NOMO-1 treated with dmso at 0.1 percent for 144 hours (cell line): ENCODE data around the gene IRF5.

ENCODE experiments used
- DNase-seq: peaks from one replicate; lab custom pipeline; 2025; ENCODE audit not compliant: unreplicated experiment; lab: John Stamatoyannopoulos, UW

Gene IRF5, protein sequence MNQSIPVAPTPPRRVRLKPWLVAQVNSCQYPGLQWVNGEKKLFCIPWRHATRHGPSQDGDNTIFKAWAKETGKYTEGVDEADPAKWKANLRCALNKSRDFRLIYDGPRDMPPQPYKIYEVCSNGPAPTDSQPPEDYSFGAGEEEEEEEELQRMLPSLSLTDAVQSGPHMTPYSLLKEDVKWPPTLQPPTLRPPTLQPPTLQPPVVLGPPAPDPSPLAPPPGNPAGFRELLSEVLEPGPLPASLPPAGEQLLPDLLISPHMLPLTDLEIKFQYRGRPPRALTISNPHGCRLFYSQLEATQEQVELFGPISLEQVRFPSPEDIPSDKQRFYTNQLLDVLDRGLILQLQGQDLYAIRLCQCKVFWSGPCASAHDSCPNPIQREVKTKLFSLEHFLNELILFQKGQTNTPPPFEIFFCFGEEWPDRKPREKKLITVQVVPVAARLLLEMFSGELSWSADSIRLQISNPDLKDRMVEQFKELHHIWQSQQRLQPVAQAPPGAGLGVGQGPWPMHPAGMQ

DNA sequence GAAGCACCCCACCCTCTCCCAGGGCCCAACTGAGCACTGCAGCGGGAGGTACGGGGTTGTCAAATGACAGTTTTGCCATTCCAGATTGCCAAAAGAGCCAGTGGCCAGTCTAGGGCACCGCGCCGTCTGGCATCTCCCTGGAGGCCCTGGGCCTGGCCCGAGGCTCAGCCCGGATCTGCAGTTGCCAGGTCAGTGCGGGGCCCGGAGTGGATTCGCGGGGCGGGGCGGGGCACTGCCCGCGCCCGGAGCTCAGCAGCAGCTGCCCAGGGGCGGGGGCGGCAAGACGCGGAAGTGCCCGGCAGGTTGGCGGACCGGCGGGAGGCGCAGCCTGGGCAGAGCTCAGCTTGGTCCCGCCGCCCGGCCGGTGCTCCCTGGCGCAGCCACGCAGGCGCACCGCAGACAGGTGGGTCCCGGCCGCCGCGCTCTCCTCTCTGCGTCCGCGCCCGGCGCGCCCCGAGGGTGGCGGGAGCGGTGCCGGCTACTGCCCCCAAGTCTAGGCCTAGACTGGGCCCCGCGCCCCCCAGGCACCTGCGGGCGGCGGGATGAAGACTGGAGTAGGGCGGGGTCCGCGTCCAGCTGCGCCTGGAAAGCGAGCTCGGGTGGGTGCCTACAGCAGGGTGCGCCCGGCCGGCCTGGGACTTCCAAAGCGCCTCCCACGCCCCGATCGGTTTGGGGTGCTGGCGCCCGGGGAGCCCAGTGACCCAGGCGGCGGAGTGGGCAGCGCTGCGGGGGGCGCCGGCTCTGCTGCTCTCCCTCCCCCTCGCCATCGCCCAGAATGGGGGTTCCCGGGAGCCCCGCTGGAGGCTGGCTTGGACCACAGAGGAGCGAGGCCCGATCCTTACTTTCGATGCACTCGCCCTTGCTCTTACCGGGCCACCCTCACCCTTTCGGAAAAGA, at the start of gene IRF5:
Gene IRF5, plus strand, starts transcription at position 281 of the 897 bp plus-strand sequence. CDS start 4,155 bp downstream, outside the sequence.
- DNase-seq = peak; percentile 32

DNA sequence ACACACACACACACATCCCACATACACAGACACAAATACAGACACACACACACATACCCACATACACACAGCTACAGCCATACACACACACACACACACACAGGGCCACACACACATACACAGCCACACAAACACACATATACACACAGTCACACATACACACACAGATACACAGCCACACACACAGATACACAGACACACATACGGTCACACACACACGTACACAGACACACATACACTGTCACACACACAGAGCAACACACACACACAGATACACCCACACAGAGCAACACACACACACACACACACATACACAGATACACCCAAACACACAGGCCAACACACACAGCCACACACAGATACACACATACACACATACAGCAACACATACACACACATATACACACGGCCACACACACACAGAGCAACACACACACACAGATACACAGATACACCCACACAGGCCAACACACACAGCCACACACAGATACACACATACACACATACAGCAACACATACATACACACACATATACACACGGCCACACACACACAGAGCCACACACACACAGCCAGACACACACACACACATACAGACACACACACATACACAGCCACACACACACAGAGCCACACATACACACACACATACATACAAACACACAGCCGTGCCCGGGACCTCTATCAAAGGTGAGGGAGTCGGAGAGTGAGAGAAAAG, 49.5 kb upstream of the IRF5 start:
- DNase-seq = no peak

DNA sequence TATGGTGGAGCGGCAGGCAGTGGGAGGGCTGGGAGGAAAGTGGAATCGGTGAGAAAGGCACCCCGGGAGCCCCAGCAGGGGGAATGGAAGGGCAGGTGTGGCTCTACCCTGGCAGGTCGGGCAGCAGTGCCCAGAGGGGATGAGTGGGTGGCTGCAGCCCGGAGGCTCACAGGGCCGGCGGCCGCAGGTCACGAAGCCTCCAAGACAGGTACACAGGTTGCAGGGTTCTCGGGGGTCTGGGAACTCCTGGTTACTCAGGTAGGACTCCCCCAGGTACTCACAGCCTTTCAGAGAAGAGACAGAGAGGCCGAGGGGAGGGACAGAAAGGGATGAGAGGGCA, 49.0 kb upstream of the IRF5 start:
- no peak for DNase-seq

DNA sequence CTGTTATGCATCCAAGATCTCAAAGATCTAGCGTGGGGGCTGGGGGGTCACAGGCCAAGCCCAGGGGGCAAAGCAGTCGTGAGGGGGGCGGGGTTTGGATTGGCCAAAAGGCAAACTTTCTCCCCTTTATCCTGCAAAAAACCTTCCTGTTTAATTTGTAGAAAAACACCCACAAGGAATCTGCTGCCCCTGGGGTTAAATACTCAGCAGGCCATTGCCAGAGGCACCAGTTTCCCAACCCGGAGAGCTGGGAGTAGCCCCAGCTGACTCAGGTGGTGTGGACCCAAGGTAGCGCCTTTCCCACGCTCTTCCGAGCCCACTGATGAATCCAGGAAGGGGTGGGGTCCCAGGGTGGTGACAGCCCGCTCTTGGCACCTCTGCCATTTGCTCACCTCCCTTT, 48.6 kb upstream of the IRF5 start:
- DNase-seq = no peak

DNA sequence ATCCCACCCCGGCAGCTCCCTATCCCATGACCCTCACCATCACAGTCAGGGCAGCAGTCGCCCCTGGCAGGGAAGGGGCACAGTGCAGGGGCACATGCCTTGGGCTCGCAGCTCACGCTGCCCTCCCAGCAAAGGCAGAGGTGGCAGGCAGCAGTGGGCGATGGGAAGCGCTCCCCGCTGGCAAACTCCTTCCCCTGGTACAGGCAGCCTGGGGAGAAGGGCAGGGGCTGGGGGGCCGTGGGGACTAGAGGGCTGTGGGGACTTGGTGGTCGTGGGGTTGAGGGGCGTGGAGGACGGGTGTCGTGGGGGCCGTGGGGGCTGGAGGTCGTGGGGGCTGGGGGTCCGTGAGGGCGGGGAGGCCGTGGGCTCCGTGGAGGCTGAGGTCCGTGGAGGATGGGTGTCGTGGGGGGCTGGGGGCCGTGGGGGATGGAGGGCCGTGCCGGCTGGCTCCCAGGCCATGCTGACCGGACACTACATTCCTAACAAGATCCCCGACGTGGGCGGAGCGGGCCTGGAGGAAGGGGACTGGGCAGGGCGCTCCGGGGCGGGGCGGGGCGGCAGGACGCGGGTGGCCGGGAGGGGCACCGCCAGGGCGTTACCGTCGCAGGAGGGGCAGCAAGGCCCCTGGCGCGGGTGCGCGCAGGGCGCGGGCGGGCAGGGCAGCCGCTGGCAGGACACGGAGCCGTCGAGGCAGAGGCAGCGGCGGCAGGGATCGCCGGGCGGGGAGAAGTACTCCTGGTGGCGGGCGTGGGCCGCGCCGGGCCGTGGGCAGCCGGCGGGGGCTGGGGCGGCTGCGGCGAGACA, 47.2 kb upstream of the IRF5 start:
- DNase-seq = no peak

DNA sequence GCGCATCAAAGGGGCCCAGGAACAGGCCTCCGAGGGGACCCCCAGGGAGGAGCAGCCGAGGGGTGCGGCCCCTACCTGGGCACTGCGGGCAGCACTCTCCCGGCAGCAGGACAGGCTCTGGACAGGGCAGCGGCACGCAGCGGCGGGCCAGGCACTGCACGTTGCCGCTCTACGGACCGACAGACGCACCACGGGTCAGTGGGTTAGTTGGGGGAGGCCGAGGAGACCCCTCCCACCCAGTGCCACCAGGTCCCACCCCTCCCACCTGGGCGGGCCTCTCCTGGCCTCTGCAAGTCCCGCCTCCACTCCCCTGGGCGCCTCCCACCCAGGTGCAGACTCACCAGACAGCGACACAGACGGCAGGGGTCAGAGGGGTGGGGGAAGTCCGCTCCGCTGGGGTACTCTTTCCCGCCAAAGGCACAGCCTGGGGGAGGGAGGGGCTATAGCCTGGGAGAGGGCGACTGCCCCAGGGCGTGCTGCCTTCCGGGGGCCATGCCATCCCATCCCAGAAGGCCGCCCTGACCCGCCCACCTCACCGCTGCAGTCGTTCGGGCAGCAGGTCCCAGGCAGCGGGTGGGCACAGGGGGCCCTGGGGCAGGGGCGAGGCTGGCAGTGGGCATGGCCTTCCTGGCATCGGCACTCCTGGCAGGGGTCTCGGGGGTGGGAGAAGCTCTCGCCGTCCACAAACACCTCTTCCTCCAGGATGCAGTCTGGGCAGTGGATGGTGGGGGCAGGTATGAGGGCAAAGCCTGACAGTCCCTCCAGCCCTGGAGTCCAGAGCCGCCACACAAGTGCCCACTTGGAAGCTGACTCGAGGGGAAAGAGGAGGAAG, 46.4 kb upstream of the IRF5 start:
- no peak for DNase-seq

DNA sequence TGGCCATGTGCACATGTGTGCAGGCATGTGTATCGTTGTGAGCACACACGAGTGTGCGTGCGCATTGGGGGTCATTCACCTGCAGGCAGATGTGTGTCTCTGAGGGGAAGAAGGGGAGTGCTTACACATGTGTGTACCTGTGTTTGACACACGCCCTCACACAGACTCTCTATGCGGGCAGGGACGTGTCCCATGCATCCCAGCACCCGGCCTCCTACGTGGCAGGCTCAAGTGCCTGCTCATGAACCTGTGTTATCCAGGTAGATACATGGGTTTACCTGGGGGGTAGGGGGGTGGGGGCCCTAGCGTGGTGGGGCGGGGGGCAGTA, 45.8 kb upstream of the IRF5 start:
- DNase-seq = no peak

DNA sequence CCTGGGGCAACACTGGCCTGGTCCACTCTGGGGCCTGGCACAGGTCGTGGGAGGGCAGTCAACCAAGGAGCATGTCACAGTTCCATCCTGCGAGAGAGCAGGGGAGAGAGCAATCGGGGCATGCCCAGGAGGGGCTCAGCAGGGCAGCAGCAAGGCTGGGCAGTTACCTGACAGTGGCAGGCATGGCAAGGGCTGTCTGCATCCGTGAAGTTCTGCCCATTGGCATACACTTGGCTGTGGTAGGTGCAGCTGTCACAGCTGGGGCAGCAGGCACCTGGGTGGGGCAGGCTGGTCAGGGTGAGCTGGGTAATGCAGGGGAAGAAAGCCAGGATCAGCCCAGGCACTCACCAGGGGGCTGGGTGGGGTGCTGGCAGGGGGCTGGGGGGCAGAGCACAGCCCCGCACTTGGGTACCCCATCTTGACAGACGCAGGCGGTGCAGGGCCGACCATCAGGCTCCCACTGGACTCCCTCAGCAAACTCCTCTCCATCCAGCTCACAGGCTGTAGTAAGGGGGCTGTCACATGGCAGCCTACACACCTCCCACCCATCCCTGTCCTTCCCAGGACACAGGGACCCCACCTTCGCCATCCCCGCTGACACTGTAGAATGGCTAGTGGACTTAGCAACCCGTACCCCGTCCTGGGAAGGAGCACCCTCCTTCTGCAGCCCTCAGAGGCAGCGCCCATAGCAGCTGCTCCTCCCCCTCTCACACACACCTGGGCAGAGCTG, 45.0 kb upstream of the IRF5 start:
- DNase-seq = no peak

DNA sequence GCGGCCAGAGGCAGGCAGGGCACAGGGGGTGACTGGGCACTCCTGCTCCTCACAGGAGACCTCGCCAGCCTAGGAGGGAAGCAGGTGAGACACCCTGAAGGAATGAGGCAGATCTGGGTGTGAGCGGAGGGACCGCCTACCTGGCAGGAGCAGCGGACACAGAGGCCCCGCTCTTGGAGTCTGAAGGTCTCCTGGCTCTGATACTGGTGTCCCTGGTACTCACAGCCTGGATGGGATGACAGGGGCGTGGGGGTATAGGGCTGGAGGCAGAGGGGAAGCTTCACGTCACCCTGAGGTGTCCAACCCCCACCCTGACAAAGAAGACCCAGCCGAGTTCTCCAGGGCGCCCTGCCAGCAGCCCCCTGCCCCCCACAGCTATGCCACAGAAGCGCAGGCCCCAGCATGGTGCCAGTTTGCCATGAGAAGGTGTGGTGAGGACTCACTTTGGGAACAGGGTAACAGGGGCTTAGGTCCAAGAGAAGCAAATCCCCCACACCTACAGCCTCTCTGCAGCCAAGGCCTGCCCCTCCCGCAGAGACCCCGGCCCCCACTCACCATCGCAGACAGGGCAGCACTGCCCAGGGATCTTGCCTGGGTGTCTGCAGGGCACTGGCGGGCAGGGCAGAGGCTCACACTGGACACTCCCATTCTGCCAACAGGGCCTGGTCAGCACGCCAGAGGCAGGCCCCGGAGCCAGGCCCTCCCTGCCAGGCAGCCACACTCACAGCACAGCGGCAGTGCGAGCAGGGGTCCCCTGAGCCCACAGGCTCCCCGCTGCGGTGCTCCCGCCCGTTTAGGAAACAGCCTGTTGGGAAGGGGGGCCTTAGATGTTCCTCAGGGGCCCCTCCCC, 44.3 kb upstream of the IRF5 start:
- DNase-seq = no peak

DNA sequence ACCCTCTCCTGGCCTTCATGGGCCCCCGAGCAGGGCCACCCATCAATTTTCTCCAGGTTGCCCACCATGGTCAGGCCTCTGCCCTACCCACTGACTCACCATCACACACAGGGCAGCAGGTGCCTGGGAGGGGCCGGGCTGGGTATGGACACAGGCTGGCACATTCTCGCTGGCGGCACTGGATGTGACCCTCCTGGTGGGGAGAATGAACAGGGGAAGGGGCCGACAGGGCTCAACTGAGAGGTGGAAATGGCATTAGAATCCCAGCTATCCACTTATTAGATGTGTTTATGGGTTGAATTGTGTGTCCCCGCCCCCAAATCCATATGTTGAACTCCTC, 43.7 kb upstream of the IRF5 start:
- DNase-seq = no peak

DNA sequence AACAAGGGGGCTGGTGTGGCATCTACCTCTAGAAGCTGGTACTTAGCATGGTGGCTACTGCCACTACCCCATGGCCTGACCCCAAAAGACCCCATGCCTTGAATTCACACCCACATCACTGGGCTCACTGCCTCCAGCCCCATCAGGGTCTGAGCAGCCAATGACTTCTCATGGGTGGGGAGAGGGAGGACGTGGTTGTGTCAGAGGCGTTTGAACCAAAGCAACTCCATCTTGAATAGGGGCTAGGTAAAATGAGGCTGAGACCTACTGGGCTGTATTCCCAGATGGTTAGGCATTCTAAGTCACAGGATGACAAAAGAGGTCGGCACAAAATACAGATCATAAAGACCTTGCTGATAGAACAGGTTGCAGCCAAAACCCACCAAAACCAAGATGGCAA, 42.4 kb upstream of the IRF5 start:
- DNase-seq = no peak

DNA sequence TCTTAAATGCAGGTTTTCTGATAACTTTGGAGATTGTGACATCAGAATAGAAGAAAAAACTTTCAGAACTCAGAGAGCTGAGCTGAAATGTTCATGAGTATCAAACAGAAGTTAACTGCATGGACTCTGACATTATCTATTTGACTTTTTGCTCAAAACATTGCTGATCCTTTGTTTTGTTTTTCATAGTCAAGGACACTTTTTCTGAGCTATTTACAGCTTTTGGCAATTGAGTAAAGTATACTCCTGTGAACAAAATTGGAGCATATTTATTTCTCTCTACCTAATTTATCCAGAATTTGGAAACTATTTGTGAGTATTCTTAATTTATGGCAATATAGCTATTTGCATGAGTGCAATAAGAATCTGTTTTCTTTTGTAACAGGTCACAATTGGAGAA, 38.3 kb upstream of the IRF5 start:
- no peak for DNase-seq

DNA sequence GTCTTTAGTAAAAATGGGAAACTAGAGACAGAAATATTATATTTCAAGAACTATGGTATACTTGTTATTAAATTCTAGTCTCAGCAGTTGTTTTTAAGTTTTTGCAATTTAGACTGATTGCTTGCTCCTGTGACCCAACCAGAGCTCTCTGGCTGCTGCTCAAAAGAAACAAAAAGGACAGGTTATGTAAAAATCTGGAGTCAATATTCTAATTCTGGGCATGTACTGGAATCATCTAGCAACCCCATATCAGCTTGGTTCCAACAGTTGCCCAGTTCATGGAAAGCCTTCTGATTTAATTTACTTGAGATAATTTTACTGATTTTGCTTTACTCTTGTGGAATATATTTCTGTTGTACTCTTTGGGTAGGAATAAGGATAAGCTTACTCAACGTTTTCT, 37.5 kb upstream of the IRF5 start:
- DNase-seq = no peak

DNA sequence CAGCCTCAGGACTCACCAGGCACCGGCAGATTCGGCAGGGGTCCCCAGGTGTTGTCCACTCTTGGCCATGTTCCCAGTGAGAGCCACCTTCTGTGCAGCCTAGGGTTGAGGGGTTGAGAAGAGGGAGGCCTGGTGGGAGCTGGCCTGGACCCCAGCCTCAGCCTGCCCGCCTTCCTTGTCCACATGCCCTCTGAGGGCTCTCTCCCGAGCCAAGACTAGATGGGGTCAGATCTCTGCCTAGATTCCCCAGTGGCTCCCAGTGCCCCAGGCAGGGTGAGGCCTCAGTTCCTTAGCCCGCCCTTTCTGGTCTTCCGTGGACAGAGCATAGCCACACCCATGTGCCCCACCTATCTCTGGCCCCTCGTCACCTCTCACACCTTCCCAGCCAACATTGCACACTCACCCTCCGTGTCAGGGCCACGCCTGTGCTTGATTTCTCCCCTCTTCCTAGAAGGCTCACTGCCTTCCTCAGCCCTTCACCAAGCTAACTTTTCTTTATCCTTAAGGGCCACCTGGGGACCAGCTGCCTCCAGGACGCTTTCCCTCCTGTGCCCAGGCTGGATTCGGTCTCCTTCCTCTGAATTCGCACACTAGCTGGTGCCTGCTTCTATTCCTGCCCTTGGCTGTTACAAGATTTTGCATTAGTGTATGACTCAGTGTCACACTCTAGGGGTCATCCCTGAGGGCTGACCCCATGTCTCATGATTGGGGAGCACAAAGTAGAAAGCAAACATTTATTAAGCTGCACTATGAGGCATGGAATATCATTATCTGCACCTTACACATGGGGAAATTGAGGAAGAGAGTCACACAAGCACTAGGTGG, 34.8 kb upstream of the IRF5 start:
- DNase-seq = no peak

DNA sequence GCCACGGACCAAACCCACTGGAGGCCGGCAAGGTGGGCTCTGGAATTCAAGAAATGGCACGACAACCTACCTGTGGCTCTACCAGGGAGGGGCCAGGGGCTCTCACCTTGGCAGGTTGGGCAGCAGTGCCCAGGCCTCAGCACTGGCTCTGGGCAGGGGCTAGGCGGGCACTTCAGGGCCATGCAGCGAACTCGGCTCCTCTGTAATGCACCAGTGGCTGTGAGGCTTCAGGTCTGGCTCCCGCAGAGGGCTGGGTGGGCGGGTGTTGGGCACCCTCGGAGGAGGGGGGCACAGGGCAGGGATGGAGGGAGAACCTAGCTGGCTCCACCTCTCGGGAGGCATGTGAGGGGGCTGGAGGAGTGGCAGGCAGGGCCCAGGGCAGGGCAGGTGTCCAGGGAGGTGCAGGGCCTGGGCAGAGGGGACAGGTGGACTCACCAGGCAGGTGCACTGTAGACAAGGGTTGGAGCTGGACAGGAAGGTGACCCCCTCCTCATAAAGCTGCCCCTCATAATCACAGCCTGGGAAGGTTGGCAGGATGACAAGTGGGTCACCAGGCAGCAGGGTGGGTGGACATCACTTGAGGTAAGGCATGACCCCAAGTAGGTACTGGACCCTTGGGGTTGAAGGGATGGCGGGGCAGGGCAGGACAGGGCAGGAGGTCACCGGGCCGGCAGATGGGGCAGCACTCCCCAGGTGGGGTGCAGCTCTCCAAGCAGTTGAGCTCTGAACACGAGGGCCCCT, 33.9 kb upstream of the IRF5 start:
- no peak for DNase-seq

DNA sequence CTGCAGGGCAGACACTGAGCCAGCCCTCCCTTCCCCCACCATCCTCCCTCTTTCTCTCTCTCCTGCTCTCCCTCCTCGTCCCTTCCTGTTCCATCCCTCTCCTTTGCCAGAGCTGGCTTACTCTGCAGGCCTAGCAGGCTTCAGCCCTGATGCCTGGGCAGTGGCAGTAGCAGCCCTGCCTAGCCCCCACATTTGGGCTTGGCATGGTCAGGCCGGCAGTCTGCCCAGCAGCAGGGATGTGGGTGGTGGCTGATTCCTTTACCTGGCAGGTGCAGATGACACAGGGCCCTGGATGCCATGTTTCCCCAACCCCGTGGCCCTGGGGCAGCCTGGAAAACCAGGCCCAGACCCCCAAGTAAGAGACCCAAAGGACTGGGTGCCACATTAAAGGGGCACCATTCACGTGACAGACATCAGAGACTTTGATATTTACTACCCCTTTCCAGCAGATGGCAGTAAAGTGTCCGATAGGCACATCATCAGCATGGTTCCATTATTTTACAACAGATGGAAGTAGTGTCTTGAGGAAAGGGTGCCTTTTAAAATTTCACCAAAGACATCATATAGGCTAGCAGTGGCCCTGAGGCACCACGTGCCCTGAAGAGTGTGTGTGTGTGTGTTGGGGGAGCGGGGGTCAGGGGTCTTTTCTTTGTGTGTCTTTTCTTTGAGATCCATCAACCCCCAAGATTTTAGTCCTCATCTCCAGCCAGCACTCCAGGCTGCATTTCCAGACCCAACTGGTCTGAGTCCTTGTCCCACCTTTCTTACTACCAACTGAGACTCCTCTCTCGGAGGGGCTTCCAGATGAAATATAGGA, 33.1 kb upstream of the IRF5 start:
- no peak for DNase-seq
